Activated naive CD8-positive, alpha-beta T cell treated with anti-CD3 and anti-CD28 coated beads for 36 hours (primary cell): ENCODE results near the gene CCDC116. TPM values are rescaled to one million over a fixed set of nuclear protein-coding genes. Genes with fewer than 3 reads are reported as not detected.

Source experiments
- DNase-seq: peaks from one replicate; pipeline ENCODE4 v3.0.0; 2021
- H3K27ac Mint-ChIP-seq: one replicate; pipeline ENCODE4 v1.8.0; 2022; ENCODE audit warnings: mild to moderate bottlenecking, moderate library complexity, mixed read lengths
- H3K27me3 Mint-ChIP-seq: one replicate; pipeline ENCODE4 v1.8.0; 2022; ENCODE audit warnings: mild to moderate bottlenecking, mixed read lengths
- H3K36me3 Mint-ChIP-seq: one replicate; pipeline ENCODE4 v1.8.0; 2021; ENCODE audit warnings: mild to moderate bottlenecking, mixed read lengths
- H3K4me1 Mint-ChIP-seq: one replicate; pipeline ENCODE4 v1.8.0; 2021; ENCODE audit warnings: mixed read lengths
- H3K4me3 Mint-ChIP-seq: one replicate; pipeline ENCODE4 v1.8.0; 2022; ENCODE audit warnings: mild to moderate bottlenecking, moderate library complexity, mixed read lengths
- H3K9me3 Mint-ChIP-seq: one replicate; pipeline ENCODE4 v1.8.0; 2022; ENCODE audit warnings: mixed read lengths
- total RNA-seq, 2 experiments: library from RNA; stranded (reverse); gene quantifications; one replicate each; pipeline ENCODE4 v1.2.3, GENCODE V29; 2021

The CCDC116 gene
- total RNA-seq, 2 experiments from 2014 or later = 0.29 to 0.34 TPM

DNA sequence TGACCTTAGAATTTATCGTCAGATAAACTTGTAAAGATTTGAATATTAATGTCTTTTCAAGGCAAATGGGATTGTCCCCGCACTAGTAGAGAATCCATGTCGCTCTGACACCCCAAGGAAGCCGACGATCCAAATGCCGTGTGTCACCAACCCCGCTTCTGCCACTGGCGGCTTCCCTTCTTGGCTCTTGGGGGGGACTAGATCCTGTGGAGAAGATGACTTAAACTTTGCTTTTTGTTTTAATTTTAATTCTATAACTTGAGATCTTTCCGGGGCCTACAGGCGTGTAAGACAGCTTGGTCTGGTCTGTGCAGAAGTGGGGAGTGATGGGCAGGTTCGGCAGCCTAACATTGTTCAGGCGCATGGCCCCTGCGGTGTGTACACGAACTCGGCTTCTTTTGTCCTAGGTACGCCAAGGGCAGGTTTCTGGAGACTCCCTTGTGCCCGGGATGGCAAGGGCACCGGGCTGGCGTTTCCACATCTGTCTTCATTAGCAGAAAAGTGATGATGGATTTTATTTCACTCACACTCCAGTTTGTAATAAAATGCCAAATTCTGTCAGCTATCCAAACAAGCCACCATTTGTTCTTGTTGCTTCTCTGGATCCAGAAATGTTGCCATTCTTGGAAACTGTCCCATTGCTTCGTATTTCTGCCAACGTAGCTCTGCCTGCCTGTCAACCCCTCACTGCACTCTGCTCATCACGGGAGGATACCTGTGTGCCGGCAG, 9.5 kb upstream of the CCDC116 start:
- no peak for DNase-seq
- Mint-ChIP-seq H3K4me1 (peaks cover 29% of the 10 kb centered on the region), H3K27me3 (no peaks in the 10 kb centered on the region), H3K4me3 (no peak overlapping the region), H3K27ac (peak overlapping the region; percentile 56), H3K9me3 (no peaks in the 10 kb centered on the region), H3K36me3 (peaks cover 18% of the 10 kb centered on the region)

DNA sequence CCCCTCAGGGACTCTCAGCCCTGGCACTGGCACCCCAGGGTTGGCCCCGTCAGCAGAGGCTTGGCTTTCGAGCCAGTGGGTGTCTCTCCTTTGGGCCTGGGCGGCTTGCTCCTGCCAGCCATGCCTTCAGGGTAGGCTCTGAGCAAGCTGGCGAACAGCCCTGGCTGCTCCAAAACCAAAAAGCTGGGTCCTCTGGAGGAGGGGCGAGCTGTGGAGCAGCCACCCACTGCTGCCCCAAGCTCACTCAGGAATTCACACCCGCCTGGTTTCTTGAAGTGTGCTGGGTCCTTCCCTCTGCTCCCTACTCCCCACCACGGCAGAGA, 9.0 kb upstream of the CCDC116 start:
- Mint-ChIP-seq H3K36me3 (peaks cover 22% of the 10 kb centered on the region), H3K4me1 (peaks cover 32% of the 10 kb centered on the region), H3K27me3 (no peaks in the 10 kb centered on the region)

DNA sequence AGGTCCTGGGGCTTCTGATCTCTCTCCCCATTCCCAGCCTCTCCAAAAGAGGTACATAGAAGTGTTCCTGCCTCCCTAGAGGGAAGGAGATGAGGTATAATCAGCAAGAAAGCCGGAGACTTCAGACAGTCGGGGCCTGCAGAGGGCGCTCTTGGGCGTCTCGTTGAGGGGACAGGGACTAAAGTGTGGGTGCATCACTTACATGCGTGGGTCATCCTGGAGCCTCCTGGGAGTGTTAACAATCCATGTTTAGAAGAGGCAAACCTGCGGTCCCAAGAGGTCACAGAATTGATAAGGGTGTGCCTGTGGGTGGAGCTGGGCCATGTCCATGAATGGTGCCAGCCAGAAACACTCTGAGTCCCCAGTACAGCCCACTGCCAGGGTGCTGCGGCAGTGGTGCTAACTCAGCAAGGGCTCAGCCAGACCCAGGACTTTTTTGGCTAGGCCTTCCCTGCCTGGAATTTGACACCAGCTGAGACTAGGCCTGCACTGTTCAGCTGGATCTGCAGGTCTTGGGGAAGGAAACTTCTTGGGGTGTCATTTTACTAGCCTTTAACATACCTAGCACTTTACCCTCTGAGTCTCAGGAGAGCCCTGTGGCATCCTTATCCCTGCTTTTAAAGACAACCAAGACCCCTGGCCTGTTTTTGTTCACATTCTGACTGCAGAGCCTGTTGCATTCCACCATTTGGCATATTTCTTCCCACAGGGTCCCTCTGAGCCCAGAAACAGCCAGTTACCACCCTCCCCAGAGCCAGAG, 8.3 kb upstream of the CCDC116 start:
- H3K27ac Mint-ChIP-seq = peak overlapping the region; percentile 58
- peaks cover 28% of the 10 kb centered on the region for H3K4me1 Mint-ChIP-seq
- H3K27me3 Mint-ChIP-seq = no peaks in the 10 kb centered on the region
- no peaks in the 10 kb centered on the region for H3K9me3 Mint-ChIP-seq
- DNase-seq = peak; percentile 35
- H3K4me3 Mint-ChIP-seq = no peak overlapping the region
- peaks cover 27% of the 10 kb centered on the region for H3K36me3 Mint-ChIP-seq

More for the DNA sequence above, 9.0 kb upstream of the CCDC116 start:
- Mint-ChIP-seq H3K9me3 (no peaks in the 10 kb centered on the region), H3K4me3 (no peak overlapping the region), H3K27ac (peak overlapping the region; percentile 56)
- no peak for DNase-seq

DNA sequence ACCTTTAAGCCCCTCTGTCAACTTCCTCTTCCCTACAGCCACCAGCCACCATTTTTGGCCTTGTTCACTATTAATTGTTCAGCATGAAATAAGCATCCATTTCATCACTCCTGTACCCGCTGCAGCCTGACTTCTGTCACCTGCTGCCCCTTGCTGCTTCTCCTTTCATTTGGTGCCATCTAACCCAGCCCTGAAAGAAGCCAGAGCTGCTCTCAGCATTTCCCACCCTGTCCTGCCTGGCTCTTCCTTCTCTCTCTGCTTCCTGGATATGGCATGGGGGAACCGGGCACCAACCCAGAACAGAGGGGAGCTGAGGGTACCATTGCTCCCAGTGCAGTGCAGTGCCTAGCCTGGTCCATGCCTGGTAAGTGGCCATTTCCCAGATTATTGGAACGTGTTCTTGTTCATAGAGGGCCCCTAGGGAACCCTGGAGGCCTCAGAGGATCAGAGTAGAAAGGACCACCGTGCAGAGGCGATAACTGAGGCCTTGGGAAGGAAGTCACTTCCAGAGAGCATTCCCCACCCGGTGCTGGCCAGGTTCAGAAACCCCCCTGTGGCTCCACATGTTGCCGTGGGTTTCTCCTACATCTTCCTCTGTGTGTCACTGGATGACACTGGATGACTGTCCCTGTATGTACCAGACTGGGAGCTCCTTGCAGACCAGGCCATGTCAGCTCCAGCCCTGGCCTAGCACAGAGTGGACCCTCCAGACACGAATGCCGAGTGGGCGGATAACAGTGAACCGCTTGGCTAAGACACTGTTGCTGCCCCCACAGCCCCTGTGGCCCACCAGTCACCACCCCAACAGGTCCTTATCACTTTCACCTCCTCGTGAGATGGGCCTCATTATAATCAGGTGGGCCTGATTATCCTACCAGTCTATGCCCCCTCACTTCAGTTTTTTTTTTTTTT, 7.4 kb upstream of the CCDC116 start:
- DNase-seq = no peak
- Mint-ChIP-seq H3K27ac (peak overlapping the region; percentile 58), H3K27me3 (no peaks in the 10 kb centered on the region), H3K36me3 (peaks cover 27% of the 10 kb centered on the region), H3K4me1 (peaks cover 28% of the 10 kb centered on the region), H3K4me3 (no peak overlapping the region), H3K9me3 (no peaks in the 10 kb centered on the region)

DNA sequence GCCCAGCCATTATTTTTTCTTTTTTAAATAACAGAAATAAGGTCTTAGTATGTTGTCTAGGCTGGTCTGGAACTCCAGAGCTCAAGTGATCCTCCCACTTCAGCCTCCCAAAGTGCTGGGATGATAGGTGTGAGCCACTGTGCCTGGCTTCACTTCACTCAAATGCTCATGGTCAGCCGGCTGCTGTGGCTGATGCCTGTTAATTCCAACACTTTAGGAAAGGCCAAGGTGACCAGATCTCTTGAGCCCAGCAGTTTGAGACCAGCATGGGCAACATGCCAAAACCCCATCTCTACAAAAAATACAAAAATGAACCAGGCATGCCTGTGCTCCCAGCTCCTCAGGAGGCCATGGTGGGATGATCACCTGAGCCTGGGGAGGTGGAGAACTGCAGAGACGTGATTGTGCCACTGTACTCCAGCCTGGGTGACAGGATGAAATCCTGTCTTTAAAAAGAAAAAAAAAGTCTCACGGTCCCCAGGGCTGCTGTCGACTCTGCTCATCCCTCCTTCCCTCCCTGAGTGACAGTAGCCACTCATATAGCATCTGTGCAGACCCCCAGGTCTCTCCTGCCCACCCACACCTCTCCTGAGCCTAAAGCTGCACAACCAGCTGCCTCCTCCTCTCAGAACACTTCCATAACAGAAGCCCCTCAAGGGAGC, 6.4 kb upstream of the CCDC116 start:
- Mint-ChIP-seq H3K36me3 (peaks cover 25% of the 10 kb centered on the region), H3K4me3 (peak overlapping the region; percentile 40), H3K4me1 (peaks cover 33% of the 10 kb centered on the region), H3K27ac (peak overlapping the region; percentile 93), H3K9me3 (no peaks in the 10 kb centered on the region), H3K27me3 (no peaks in the 10 kb centered on the region)
- no peak for DNase-seq

DNA sequence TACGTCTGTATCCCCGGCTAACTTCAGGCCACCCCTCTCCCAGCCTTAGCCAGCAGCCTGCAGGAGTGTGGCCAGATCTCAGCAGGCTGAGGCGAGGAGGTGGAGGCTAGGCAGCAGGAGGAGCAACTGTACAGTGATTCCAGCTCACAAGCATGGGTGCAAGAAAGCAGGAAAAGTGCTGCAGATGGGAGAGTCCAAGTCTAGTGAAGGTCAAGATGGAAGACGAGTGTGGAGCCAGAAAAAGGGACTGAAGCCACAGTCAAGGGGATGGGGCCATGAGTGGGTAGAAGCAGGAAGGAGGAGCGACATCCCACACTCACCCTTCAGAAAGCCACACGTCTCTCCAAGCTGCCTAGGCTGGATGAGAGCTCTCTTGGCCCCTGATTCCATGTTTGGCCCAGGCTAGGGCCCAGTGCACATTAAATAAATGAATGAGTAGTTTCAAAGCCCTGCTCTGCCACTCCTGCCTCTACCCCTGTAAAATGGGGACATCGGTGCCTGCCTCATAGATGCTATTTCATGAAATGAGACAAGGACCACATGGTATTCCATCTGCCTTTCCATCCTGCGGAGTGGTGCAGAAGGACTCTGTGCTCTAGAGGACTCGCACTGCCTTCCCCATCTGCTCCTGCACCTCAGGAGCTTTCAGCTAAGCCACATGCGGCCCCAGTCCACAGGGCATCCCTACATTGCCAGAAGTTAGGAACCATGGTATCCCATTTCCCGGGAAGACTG, 5.7 kb upstream of the CCDC116 start:
- Mint-ChIP-seq H3K4me1 (peaks cover 33% of the 10 kb centered on the region), H3K9me3 (no peaks in the 10 kb centered on the region)

DNA sequence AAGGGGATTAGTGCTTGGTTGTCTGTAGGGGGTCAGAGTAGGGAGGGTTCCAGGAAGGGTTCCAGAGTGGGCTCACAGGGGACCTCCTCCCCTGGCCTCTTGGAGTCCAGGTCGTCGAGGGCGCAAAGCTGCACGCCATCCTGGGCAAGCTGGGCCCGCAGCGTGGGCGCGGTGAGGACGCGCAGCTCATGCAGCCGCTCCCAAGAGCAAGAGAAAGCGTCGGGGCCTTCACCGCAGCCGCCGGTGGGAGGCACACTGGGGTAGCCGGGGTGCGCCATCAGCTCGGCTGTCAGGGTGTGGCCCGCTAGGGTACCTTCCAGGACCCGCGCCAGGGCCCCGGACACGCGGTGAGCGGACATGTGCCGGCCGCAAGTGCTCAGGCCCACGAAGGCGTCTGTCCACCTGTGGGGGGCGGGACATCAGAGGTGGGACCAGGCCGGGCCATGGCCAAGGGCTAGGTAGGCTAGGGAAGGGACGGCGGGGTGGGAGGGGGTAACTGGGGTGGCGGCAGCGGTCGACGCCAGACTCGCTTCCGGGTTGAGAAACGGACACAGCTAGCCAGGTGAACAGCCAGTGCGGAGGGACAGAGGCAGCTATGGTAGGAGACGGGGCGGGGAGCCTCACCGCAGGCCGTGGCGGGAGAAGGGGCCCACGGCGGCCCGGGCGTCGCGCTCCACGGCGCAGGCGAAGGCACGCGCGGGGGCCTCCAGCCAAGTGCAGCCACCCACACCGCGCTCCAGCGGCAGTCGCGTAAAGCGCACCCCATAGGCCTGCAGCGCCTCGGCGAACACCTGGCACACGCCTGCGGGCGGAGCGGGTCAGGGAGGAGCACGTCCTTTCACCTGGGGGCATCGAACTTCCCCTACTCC, 3.9 kb upstream of the CCDC116 start:
- peaks cover 35% of the 10 kb centered on the region for H3K4me1 Mint-ChIP-seq
- peaks cover 25% of the 10 kb centered on the region for H3K36me3 Mint-ChIP-seq
- no peaks in the 10 kb centered on the region for H3K27me3 Mint-ChIP-seq
- H3K9me3 Mint-ChIP-seq = no peaks in the 10 kb centered on the region
- DNase-seq = no peak
- peak overlapping the region; percentile 95 for H3K27ac Mint-ChIP-seq
- H3K4me3 Mint-ChIP-seq = peak overlapping the region; percentile 90

More for the DNA sequence above, 5.7 kb upstream of the CCDC116 start:
- H3K36me3 Mint-ChIP-seq = peaks cover 25% of the 10 kb centered on the region
- H3K27ac Mint-ChIP-seq = peak overlapping the region; percentile 93
- H3K27me3 Mint-ChIP-seq = no peaks in the 10 kb centered on the region
- H3K4me3 Mint-ChIP-seq = peak overlapping the region; percentile 90
- no peak for DNase-seq

DNA sequence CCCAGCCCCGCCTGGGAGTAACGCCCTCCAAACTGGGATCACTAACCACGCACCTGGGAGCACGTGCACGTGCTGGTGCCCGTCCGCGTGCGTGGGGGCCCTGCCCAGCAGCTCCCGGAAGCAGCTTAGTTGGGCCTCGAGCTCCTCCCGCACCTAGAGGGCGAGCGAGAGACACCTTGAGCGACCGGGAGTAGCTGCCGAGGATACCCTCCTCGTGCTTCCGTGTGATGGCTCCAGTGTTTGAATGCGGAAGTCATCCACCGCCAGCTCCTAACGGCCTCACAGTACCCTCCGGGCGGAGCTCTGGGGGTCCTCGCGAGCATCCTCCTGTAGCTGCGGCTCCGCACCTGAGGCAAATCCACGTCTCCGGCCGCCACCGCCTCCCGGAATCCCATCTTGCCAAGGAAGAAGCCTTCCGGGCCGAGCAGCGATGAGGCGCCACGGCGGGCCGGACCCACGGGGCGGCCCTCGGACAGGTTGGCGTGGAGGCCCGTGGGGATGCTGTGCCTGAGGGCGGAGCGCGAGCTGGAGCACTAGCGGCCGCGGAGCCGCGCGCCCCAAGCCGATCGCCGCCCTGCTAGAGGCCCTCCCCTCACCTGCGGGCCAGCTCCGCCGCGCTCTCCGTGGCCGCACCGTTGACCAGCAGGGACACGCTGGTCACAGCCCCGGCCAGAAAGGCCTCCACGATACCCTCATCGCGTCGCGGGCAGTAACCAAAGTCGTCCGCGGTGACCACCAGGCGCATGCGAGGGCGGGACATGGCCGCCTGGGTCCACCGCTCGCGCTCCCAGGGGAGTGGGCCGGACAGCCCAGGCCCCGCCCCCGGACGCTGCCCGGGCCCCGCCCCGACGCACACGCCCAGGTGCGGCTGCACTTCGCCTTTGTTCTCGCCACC, 3.1 kb upstream of the CCDC116 start, which contains the start of gene YDJC:
YDJC (minus strand) TSS at position 768 of the 895 bp plus-strand sequence; CDS start at position 760, 8 bp downstream.
- H3K27me3 Mint-ChIP-seq = no peaks in the 10 kb centered on the region
- H3K4me3 Mint-ChIP-seq = peak within 1 kb of the TSS; percentile 90
- DNase-seq = peak; percentile 97
- H3K36me3 Mint-ChIP-seq = peaks cover 25% of the 10 kb centered on the region
- peak within 1 kb of the TSS; percentile 95 for H3K27ac Mint-ChIP-seq
- H3K4me1 Mint-ChIP-seq = peaks cover 35% of the 10 kb centered on the region
- no peaks in the 10 kb centered on the region for H3K9me3 Mint-ChIP-seq

DNA sequence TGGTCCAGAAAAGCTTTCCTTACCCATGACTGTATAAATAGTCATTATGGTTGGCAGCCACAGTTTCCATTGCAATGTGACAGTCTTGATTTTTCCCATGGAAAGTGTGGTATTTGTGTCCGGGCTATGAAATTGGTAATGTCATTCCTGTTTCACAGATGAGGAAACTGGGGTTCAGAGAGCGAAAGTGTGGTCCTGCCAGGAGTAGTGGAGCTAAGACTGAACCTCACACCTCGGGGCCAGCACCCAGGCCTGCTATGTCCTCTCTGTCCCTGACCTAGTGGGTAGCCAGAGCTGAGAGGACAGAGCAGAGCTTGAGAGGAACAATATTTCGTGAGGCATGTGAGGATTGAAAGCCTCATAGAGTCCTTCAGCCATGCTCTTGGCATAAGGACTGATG, 1.5 kb upstream of the CCDC116 start:
- no peak overlapping the region for H3K4me3 Mint-ChIP-seq
- H3K27me3 Mint-ChIP-seq = no peaks in the 10 kb centered on the region

DNA sequence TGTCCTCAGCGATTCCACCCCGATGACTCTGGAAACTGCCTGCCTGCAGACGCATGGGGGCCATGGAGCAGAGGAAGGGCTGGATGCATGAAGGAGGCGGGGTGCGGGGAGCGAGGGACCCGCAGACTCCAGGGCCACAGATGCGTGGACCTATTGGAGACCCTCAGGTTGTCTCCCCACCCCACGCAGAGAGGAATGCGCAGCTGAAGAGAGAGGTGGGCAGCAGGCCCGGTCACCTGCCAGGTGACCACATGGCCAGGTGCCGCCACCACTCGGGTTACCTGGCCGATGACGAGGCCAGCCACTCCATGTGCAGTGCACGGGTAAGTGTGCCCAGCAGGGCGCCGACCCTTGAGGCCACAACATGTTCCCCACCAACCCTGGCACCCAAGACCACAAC, 371 bp downstream of the CCDC116 start:
- H3K9me3 Mint-ChIP-seq = no peaks in the 10 kb centered on the region
- H3K27ac Mint-ChIP-seq = no peak overlapping the region

More for the DNA sequence above, 1.5 kb upstream of the CCDC116 start:
- DNase-seq = no peak
- Mint-ChIP-seq H3K4me1 (peaks cover 29% of the 10 kb centered on the region), H3K9me3 (no peaks in the 10 kb centered on the region), H3K36me3 (peaks cover 25% of the 10 kb centered on the region), H3K27ac (no peak overlapping the region)

DNA sequence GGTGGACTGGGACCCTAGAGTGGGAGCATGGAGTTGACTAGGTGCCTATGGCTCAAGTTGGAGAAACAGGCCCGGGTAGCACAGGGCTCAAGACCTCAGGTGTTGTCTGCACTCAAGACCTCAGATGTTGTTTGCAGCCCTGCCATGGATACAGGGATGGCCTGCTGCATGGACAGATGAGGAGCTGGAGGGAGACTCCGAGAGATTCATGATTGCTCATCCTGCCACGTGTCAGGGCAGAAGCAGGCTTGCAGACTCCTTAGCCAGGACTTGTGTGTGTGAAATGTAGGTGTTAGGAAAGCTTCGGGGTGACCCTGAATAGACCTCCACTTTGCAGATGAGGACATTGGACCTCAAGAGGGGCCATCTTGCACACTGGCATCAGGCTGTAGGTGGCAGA, 921 bp downstream of the CCDC116 start:
- H3K27ac Mint-ChIP-seq = no peak overlapping the region
- no peak for DNase-seq
- H3K27me3 Mint-ChIP-seq = no peaks in the 10 kb centered on the region
- no peak overlapping the region for H3K4me3 Mint-ChIP-seq
- peaks cover 10% of the 10 kb centered on the region for H3K4me1 Mint-ChIP-seq
- peaks cover 6% of the 10 kb centered on the region for H3K36me3 Mint-ChIP-seq
- no peaks in the 10 kb centered on the region for H3K9me3 Mint-ChIP-seq

More for the DNA sequence above, 371 bp downstream of the CCDC116 start:
- no peaks in the 10 kb centered on the region for H3K27me3 Mint-ChIP-seq
- peaks cover 11% of the 10 kb centered on the region for H3K36me3 Mint-ChIP-seq
- H3K4me1 Mint-ChIP-seq = peaks cover 14% of the 10 kb centered on the region
- no peak for DNase-seq
- H3K4me3 Mint-ChIP-seq = no peak overlapping the region

DNA sequence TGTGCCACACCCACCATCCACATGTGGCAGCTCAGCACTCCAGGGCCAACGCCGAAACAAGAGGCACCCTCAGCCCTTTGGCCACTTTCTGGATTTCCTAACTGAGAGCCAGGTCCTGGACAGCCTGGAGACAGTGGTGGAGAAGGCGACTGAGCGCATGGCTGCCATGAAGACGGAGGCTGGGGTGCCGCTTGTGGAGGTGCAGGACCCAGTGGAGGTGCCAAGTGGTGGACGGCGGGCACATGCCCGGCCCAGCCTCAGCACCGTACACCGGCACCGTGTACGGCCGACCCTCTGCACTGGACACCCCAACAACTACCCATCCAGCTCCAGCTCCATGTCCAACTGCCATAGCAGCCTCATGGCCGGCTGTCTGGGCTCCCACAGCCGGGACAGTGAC, 1.5 kb downstream of the CCDC116 start:
- Mint-ChIP-seq H3K4me1 (peaks cover 10% of the 10 kb centered on the region), H3K9me3 (no peaks in the 10 kb centered on the region), H3K4me3 (no peak overlapping the region), H3K27ac (no peak overlapping the region), H3K36me3 (peaks cover 2% of the 10 kb centered on the region), H3K27me3 (no peaks in the 10 kb centered on the region)
- no peak for DNase-seq
